HG02852 (cell line): ENCODE data around the gene IL25.
"Not testable (repeated sequence)": the region's sequence is repeated elsewhere in the genome, so short reads cannot be mapped to it uniquely, and the experiment has no call there.

Experiments used
- ATAC-seq: cut with Tn5 transposase; IDR thresholded peaks from one replicate; pipeline ENCODE4 v1.9.1; 2021; ENCODE audit warnings: mild to moderate bottlenecking, moderate library complexity; ENCODE audit not compliant: unreplicated experiment

IL25 gene

GRCh38 chr14:23387916-23388882 is 15.6 kb downstream of the IL25 start:
- ATAC-seq = no peak

- ATAC-seq = no peak
Observed at GRCh38 chr14:23388996-23389395, 16.4 kb downstream of the IL25 start.

- no peak for ATAC-seq
Observed at GRCh38 chr14:23389396-23389795, 16.8 kb downstream of the IL25 start.

- ATAC-seq = not testable (repeated sequence)
Observed at GRCh38 chr14:23389871-23390270, 17.3 kb downstream of the IL25 start.

GRCh38 chr14:23392613-23393012 is 20.0 kb downstream of the IL25 start:
- ATAC-seq = no peak

- ATAC-seq = no peak
Observed at GRCh38 chr14:23396126-23396525, 23.5 kb downstream of the IL25 start.

- no peak for ATAC-seq
Observed at GRCh38 chr14:23396781-23397407, 24.3 kb downstream of the IL25 start.

GRCh38 chr14:23398348-23398747 is 25.7 kb downstream of the IL25 start:
- no peak for ATAC-seq

- ATAC-seq = no peak
Observed at GRCh38 chr14:23399136-23399535, 26.5 kb downstream of the IL25 start.

DNA sequence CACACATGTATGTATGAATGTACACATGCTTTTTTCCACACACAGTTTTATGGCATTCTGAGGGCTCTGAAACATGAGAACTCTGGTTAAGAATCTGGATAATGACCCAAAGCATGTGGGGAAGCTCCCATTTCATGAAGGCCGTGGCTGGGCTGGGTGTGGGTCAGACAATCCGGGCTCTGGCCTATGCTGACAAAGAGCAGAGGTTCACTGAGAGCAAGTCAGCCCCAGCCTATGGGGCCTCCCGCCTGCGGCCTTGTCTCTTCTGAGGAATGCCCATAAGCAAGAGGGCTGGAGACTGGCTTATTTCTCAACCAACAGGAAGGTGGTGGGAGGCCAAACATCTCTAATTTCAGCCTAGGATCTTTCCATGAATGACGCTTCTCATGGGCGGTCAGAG is 27.0 kb downstream of the IL25 start:
- no peak for ATAC-seq

DNA sequence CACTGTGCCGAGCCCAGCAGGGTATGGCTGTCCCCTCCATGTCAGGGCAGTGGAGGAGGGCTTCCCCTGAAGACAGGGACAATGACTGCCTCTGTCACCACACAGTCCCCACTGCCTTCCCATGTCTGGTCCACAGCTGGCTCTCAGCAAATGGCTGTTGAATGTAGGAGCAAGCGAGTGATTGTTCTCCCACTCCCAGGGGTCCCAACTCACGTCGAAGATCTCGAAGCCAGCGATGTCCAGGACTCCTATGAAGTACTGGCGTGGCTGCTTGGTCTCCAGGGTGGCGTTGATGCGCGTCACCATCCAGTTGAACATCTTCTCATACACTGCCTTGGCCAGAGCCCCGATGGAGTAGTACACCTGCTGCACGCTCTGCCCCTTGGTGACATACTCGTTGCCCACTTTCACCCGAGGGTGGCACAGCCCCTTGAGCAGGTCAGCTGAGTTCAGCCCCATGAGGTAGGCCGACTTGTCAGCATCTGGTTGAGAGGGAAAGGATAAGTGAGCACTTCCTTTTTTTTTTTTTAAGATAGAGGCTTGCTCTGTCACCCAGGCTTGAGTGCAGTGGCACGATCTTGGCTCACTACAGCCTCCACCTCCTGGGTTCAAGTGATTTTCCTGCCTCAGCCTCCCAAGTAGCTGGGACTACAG is 28.0 kb downstream of the IL25 start:
- ATAC-seq = not testable (repeated sequence)

GRCh38 chr14:23401291-23401690 is 28.7 kb downstream of the IL25 start:
- ATAC-seq = no peak

DNA sequence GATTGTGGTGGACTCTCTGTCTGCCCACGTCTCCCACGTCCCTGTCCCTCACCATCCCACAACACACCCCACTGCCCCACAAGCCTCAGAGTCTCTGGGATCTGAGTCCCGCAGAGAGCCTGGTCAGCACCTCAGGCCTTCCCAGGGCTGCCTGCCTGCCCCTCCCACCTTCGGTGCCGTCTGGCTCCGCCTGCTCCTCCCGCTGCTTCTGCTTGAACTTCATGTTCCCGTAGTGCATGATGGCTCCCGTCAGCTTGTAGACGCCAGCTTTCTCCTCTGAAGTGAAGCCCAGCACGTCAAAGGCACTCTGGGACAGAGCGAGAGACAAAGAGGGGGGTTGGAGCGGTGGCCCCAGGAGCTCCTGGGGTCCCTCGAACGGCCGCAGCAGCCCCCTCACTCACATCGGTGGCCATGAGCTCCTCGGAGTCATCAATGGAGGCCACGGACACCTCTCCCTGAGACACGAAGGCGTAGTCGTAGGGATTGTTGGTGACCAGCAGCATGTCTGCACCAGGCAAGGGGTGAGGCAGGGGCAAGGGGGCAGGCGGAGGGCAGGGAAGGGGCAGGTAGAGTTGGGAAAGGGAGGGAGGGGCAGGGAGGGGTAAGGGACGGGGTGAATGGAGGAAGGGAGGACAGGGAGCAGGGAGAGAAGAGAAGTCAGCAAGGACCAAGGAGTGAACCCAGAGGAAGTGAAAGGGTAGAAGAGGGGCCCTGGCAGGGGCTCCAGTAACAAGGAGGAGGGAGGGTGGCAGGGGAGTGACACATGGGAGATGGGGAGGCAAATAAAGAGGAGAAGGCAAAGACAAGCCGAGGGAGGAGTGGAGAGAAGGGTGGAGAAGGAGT is 29.9 kb downstream of the IL25 start:
- ATAC-seq = no peak

DNA sequence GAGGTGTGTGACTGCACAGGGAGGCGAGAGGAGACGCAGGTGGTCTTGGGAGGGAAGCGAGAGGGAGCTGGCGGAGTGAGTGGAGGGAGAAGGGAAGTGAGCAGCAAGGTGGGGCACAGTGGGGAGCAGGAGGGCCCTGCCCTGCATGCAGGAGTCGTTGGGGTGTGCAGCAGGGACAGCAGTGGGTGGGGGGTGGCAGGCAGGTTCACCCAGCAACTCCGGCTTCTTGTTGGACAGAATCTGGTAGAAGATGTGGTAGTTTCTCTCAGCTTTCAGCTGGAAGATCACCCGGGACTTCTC is 30.5 kb downstream of the IL25 start:
- ATAC-seq = no peak

DNA sequence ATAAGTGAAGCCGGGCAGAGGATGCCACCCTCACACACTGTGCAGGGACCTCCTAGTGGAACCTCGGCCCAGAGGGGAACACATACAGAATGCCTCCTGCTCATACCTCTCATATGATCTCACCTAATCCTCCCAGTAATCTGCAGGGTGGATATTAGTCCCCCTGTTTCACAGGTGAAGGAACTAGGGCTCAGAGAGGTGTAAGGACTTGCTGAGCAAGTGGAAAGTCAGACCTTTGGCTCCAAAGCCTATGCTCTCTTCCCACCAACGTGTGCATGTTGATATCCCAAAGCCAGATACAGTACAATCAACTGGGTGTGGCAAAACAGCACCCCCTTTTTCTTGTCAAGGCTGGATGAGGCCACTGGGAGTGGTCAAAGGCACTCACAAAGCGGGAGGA is 31.3 kb downstream of the IL25 start:
- no peak for ATAC-seq

DNA sequence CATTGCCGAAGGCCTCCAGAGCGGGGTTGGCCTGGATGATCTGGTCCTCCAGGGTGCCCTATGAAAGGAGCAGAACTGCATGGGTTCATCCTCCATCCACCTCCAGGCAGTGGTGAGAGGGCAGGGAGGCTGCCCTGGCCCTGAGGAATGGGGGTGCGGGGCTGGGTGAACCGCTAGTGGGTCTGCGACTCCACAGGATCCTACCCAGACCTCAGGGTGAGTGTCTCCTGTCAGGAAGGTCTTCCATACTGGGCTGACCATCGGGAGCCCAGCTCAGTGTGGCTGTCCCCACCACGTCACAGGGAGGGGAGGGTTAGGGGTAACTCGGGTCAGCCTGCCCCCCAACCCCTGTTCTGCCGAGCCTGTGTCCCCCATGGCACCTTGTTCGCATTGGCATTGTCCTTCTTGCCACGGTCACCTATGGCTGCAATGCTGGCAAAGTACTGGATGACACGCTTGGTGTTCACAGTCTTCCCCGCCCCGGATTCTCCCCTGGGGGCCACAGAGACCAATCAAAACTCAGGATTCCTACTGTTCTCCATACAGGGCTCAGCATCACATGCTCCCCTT is 31.8 kb downstream of the IL25 start:
- ATAC-seq = no peak

- ATAC-seq = no peak
Observed at GRCh38 chr14:23405096-23405495, 32.5 kb downstream of the IL25 start.

DNA sequence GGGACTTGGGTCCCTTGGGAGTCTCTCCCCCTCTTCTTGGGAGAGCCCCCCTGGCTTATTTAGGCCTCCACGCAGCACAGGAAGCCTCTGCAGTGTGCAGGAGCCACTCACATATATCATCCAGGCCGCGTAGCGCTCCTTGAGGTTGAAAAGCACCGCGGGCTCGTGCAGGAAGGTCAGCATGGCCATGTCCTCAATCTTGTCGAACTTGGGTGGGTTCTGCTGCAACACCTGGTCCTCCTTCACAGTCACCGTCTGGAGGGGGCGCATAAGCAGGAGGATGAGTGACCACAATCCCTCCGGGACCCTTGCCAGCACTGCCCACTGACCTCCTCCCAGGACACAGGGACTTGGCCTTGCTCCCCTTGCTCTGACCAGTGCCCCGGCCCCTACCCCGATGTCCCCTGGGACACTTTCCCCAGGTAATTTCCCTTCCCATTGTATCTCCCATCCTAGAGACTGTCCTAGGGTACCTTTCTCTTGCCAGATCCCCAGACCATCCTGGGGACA is 33.0 kb downstream of the IL25 start:
- no peak for ATAC-seq

- ATAC-seq = no peak
Observed at GRCh38 chr14:23406244-23406643, 33.6 kb downstream of the IL25 start.

DNA sequence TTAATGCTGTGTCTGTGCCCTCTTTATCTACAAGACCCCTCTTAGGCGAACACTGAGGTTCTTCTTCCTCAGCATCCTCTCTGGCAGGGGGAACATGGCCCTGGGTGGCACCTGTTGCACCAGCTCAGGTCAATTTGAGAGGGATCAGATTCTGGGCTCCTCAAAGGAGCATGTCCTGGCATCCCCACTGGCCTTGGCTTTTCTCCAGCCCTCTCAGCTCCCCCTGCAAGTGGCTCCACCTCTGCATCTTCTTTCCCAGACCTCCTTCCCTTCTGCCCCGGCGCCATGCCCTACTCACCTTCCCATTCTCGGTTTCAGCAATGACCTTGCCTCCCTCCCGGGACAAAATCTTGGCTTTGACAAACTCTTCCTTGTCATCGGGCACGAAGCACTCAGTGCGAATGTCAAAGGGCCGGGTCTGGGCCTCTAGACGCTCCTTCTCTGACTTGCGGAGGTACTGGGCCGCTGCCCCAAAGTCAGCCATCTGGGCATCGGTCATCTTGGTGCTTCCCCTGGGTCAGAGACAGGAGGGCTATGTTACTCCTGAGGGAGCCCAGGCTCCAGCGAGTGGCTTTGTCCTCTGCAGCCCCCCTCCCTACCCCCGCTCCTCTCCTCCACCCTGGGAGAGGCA is 34.2 kb downstream of the IL25 start:
- no peak for ATAC-seq
